Pons (tissue), 1 donor: ENCODE data around the gene TMEM175.
A peak's percentile ranks its signal among the peaks of the same experiment; 100 is the strongest.

Experiments used
- DNase-seq: peaks from one replicate; pipeline ENCODE4 v3.0.0-alpha.2; 2016; ENCODE audit warnings: low spot score

Gene TMEM175

GRCh38 chr4:931960-932712 is at the start of gene TMEM175, which contains the start of gene GAK:
TSS of gene TMEM175 (plus strand) at chr4:932460. CDS start at chr4:947740, 15,280 bp downstream.
TSS of gene GAK (minus strand) at chr4:932316. CDS start at chr4:932187, 129 bp downstream.
- peak; percentile 93 for DNase-seq

- no peak for DNase-seq
These were observed 49.6 kb upstream of the TMEM175 start for GRCh38 chr4:882646-883045.

GRCh38 chr4:883377-884095 is 48.7 kb upstream of the TMEM175 start:
- DNase-seq, result no peak

GRCh38 chr4:884259-884658 is 48.0 kb upstream of the TMEM175 start:
- no peak for DNase-seq

GRCh38 chr4:884896-885295 is 47.4 kb upstream of the TMEM175 start:
- DNase-seq, result no peak

- no peak for DNase-seq
These were observed 46.9 kb upstream of the TMEM175 start for GRCh38 chr4:885353-885752.

GRCh38 chr4:886244-886643 is 46.0 kb upstream of the TMEM175 start:
- DNase-seq, result no peak

GRCh38 chr4:887034-887763 is 45.1 kb upstream of the TMEM175 start:
- DNase-seq, result no peak

- DNase-seq, result no peak
These were observed 44.2 kb upstream of the TMEM175 start for GRCh38 chr4:888029-888428.

- no peak for DNase-seq
These were observed 42.7 kb upstream of the TMEM175 start for GRCh38 chr4:889516-889915.

- DNase-seq, result no peak
These were observed 42.1 kb upstream of the TMEM175 start for GRCh38 chr4:890036-890695.

- no peak for DNase-seq
These were observed 40.5 kb upstream of the TMEM175 start for GRCh38 chr4:891747-892146.

GRCh38 chr4:892780-893179 is 39.5 kb upstream of the TMEM175 start:
- DNase-seq, result no peak

- no peak for DNase-seq
These were observed 38.8 kb upstream of the TMEM175 start for GRCh38 chr4:893276-893994.

GRCh38 chr4:893995-894705 is 38.1 kb upstream of the TMEM175 start:
- DNase-seq, result no peak

GRCh38 chr4:895596-895995 is 36.7 kb upstream of the TMEM175 start:
- no peak for DNase-seq

- no peak for DNase-seq
These were observed 36.0 kb upstream of the TMEM175 start for GRCh38 chr4:896216-896615.

GRCh38 chr4:896630-897029 is 35.6 kb upstream of the TMEM175 start:
- no peak for DNase-seq

GRCh38 chr4:898123-898522 is 34.1 kb upstream of the TMEM175 start:
- no peak for DNase-seq

- DNase-seq, result peak; percentile 38
These were observed 33.2 kb upstream of the TMEM175 start for GRCh38 chr4:898869-899555.
